ENCODE data around the gene CHCHD6.

DNA sequence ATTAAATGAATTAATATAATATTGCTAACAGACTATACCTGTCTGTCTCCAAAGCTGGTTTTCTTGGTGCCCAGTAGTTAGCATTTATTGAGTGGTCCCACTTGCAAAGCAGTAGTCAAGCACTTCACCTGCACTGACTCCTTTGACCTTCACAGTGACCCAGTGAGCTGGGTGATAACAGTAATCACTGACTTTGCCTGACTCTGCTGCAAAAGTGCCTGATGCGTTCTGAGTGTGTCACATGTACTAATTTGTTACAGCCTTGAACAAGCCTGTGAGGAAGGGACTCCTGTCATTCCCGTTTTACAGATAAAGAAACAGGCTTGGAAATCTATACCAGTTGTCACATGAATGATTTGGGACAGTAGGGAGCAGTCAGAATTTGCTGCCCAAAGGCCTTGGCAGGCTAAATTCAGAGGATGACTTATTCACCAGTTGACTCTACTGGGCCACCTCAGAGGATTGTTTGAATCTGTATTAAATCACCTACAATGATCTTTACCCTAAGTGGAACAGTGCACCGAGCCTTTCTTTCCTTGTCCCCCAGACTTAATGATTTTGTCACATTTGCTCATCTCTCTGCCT lies 162.2 kb downstream of the CHCHD6 start:
- no peak for TF ChIP-seq POLR2A (IDR thresholded peaks at IDR 0.05; ENCODE audit: low read length)
- TF ChIP-seq GATA1 (IDR thresholded peaks at IDR 0.05; ENCODE audit: low read depth, low read length), result no peak

All from erythroblast (primary cell).